Osteoblast (primary cell): ENCODE data around the gene SLC16A5. TPM values are rescaled to one million over a fixed set of nuclear protein-coding genes. Genes with fewer than 3 reads are reported as not detected.

ENCODE experiments used
- DNase-seq: peaks from one replicate; pipeline ENCODE4 v3.0.0; 2011; ENCODE audit warnings: low spot score, mixed read lengths; ENCODE audit not compliant: insufficient read length; ENCODE audit errors: missing footprints
- H2AFZ ChIP-seq: 2 replicates; pipeline ENCODE4 v1.6.0; 2011; ENCODE audit warnings: mild to moderate bottlenecking, low read length
- H3K27ac ChIP-seq: 2 replicates; pipeline ENCODE4 v1.5.1; 2011; ENCODE audit warnings: mild to moderate bottlenecking, low read depth, low read length, moderate library complexity
- H3K27me3 ChIP-seq: 2 replicates; pipeline ENCODE4 v1.6.0; 2012; ENCODE audit warnings: mild to moderate bottlenecking, control low read depth, inconsistent platforms, low read length, moderate library complexity; ENCODE audit not compliant: insufficient read depth
- H3K36me3 ChIP-seq: 2 replicates; pipeline ENCODE4 v1.5.1; 2011; ENCODE audit warnings: mild to moderate bottlenecking, low read length, control low read depth, moderate library complexity; ENCODE audit not compliant: insufficient read depth
- H3K4me1 ChIP-seq: 2 replicates; pipeline ENCODE4 v1.5.1; 2011; ENCODE audit warnings: mild to moderate bottlenecking, low read length, control low read depth, moderate library complexity; ENCODE audit not compliant: insufficient read depth
- H3K4me2 ChIP-seq: 2 replicates; pipeline ENCODE4 v1.6.0; 2011; ENCODE audit warnings: mild to moderate bottlenecking, low read length; ENCODE audit not compliant: insufficient read depth
- H3K4me3 ChIP-seq: fragments of 200-600 bp; sonication (generic); 3 replicates; pipeline ENCODE4 v1.5.1; 2012; ENCODE audit warnings: mild to moderate bottlenecking, low read length, inconsistent platforms; ENCODE audit not compliant: insufficient read depth
- H3K79me2 ChIP-seq: 2 replicates; pipeline ENCODE4 v1.6.0; 2012; ENCODE audit warnings: mild to moderate bottlenecking, low read length, control low read depth, inconsistent platforms; ENCODE audit not compliant: insufficient read depth
- H3K9me3 ChIP-seq: 2 replicates; pipeline ENCODE4 v1.5.1; 2011; ENCODE audit warnings: low read depth, low read length, control low read depth
- H4K20me1 ChIP-seq: 2 replicates; pipeline ENCODE4 v1.6.0; 2012; ENCODE audit warnings: mild to moderate bottlenecking, low read length, control low read depth; ENCODE audit not compliant: insufficient read depth
- small RNA-seq: library from RNA; depleted of rRNA; stranded (forward); fragments of <200 nt; gene quantifications from one replicate; pipeline ENCODE3, GENCODE V24; 2012
- total RNA-seq: library from RNA; depleted of rRNA; stranded (reverse); fragments of >200 nt; gene quantifications from 2 replicates; pipeline ENCODE4 v1.2.3, GENCODE V29; 2012
- TF ChIP-seq, protein P1 (sequence below): IDR thresholded peaks from 2 replicates; pipeline ENCODE4 v1.5.1; 2011; ENCODE audit warnings: mild to moderate bottlenecking, low read depth, low read length, moderate library complexity; ENCODE audit errors: extremely low read depth

SLC16A5 gene
- total RNA-seq, 1 donor: 16.3 TPM

DNA sequence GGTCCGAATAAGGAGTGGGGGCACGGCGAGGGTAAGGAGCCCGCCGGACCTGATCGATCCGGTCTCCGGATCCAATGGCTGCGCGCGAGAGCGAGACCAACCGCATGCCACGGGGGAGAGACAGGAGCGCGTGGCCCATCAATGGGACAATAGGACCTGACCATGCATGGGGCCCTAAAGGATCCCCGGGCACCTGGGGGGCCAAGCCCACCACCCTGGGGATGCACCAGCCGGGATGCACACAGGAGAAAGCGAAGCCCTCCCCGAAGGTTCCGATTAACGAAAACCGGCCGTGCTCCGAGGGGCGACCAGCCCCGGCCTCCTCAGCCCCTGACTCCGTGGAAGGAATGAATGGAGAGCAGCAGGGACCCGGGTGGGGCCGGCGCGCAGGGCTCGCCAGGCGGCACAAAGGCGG lies 66.0 kb downstream of the SLC16A5 start:
- peak overlapping the region; percentile 62 for H2AFZ ChIP-seq
- H3K79me2 ChIP-seq: peaks cover 53% of the 10 kb centered on the region
- TF ChIP-seq, protein P1, sequence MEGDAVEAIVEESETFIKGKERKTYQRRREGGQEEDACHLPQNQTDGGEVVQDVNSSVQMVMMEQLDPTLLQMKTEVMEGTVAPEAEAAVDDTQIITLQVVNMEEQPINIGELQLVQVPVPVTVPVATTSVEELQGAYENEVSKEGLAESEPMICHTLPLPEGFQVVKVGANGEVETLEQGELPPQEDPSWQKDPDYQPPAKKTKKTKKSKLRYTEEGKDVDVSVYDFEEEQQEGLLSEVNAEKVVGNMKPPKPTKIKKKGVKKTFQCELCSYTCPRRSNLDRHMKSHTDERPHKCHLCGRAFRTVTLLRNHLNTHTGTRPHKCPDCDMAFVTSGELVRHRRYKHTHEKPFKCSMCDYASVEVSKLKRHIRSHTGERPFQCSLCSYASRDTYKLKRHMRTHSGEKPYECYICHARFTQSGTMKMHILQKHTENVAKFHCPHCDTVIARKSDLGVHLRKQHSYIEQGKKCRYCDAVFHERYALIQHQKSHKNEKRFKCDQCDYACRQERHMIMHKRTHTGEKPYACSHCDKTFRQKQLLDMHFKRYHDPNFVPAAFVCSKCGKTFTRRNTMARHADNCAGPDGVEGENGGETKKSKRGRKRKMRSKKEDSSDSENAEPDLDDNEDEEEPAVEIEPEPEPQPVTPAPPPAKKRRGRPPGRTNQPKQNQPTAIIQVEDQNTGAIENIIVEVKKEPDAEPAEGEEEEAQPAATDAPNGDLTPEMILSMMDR: no peak

DNA sequence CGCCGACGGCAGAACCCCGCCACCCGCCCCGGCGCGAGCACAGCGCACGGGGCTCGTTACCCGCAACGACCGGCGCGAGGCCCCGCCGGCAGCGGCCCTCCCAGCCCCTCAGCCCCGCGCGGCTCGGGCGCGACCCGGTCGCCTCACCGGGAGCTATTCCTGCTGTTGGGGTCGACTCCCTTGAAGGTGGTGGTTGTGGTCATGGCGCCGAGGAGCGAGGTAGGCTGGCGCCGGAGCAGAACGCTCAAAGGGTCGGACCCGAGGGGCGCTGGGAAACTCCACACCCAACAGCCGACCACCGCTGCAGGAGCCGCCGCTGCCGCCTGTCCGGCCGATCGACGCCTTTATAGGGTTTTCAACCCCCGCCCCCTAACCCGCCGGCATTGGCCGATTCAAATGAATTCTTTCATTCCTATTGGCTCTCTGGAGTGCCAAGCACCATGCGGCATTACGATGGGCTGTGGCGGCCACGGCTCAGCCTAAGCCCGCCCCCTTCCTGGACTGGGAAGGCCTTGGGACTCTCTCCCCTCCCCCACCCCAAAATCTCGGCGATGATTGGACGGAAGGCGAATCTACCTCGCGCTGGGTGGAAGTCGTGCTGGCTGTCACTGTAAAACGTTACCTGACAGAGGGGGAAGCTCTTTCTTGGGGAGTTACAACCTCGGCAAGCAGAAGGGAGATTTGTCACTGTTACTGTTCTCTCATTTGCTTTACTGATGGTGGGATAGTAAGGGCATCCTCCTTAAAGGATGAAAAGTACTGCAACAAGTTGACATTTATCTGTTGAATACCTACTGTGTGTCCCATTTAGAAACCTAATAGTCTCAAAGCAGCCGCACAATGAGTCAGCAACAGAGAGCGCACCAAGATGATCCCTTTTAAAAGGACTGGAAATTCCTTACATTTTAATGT lies 66.7 kb downstream of the SLC16A5 start, which contains the start of gene JPT1:
JPT1 (minus strand) TSS at position 318 of the 912 bp plus-strand sequence; CDS start at position 203, 115 bp downstream.
- peak within 1 kb of the TSS; percentile 77 for H2AFZ ChIP-seq
- no peaks in the 10 kb centered on the region for H3K36me3 ChIP-seq
- no peaks in the 10 kb centered on the region for H3K27me3 ChIP-seq
- H3K4me1 ChIP-seq: peaks cover 21% of the 10 kb centered on the region
- H3K79me2 ChIP-seq: peaks cover 48% of the 10 kb centered on the region
- H3K9me3 ChIP-seq: no peaks in the 10 kb centered on the region
- DNase-seq: peak; percentile 100
- H4K20me1 ChIP-seq: peaks cover 17% of the 10 kb centered on the region
- H3K4me3 ChIP-seq: peak within 1 kb of the TSS; percentile 96
- H3K27ac ChIP-seq: peak within 1 kb of the TSS; percentile 76
- TF ChIP-seq, protein P1: no peak
- H3K4me2 ChIP-seq: peak within 1 kb of the TSS; percentile 100

More for the DNA sequence above, 66.0 kb downstream of the SLC16A5 start:
- Histone ChIP-seq H3K4me1 (peaks cover 15% of the 10 kb centered on the region), H3K4me2 (peak overlapping the region; percentile 100), H3K9me3 (no peaks in the 10 kb centered on the region), H3K27me3 (no peaks in the 10 kb centered on the region), H3K27ac (peak overlapping the region; percentile 76), H3K4me3 (peak overlapping the region; percentile 96), H3K36me3 (peaks cover 3% of the 10 kb centered on the region), H4K20me1 (peaks cover 17% of the 10 kb centered on the region)
- peak; percentile 88 for DNase-seq

DNA sequence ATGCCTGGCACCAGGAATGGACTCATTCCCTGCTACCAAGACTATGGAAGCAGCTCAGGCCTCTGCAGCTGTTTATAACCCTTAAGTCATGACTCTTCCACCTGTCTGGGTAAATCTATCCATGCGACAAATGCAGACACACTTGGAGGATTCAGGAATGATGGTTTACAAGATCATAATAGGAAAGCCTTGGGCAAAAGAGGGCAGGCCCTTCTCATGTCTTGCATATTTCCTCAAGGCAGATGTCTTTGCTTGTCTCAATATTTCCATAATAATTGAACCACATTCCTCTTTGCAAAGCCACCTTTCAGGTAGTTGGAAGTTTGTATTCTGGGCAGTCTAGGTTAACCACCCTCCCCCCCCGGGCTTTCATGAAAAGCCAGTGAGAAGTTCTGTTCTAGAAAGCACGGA lies 67.4 kb downstream of the SLC16A5 start:
- H3K4me3 ChIP-seq: no peak overlapping the region
- TF ChIP-seq, protein P1: no peak
- no peaks in the 10 kb centered on the region for H3K9me3 ChIP-seq
- H3K36me3 ChIP-seq: no peaks in the 10 kb centered on the region
- H3K79me2 ChIP-seq: peaks cover 41% of the 10 kb centered on the region
- H2AFZ ChIP-seq: no peak overlapping the region
- H3K27me3 ChIP-seq: no peaks in the 10 kb centered on the region
- H3K4me2 ChIP-seq: peak overlapping the region; percentile 100
- DNase-seq: peak; percentile 60
- H3K27ac ChIP-seq: no peak overlapping the region
- peaks cover 24% of the 10 kb centered on the region for H3K4me1 ChIP-seq
- H4K20me1 ChIP-seq: peaks cover 13% of the 10 kb centered on the region

Small RNA genes lying within 50 kb of the gene (small RNA-seq; reads per million reads assigned to genes)
- gene AC111186.1 (not detected), gene RF00019 (not detected), gene RN7SL573P (not detected)

Other genes with a start within 250 kb of the SLC16A5 start
- gene GRIN2C, start 228.1 kb upstream of the SLC16A5 start, total RNA-seq: 0.29 and 0.72 TPM in 2 replicates
- gene FDXR, start 215.0 kb upstream of the SLC16A5 start, total RNA-seq: 23.5 and 25.9 TPM in 2 replicates
- not detected in 2 replicates for gene FADS6, start 194.3 kb upstream of the SLC16A5 start, total RNA-seq
- not detected in 2 replicates for gene USH1G, start 164.7 kb upstream of the SLC16A5 start, total RNA-seq
- gene OTOP2, start 163.7 kb upstream of the SLC16A5 start, total RNA-seq: not detected in 2 replicates
- not detected in 2 replicates for gene OTOP3, start 152.1 kb upstream of the SLC16A5 start, total RNA-seq
- gene HID1, start 115.2 kb upstream of the SLC16A5 start, total RNA-seq: 0.36 TPM in 1 of 2 replicates, not detected in the other
- 15.9 and 16.6 TPM in 2 replicates for gene CDR2L, start 100.3 kb upstream of the SLC16A5 start, total RNA-seq
- gene MRPL58, start 75.3 kb upstream of the SLC16A5 start, total RNA-seq: 21.2 and 23.5 TPM in 2 replicates
- 240 and 278 TPM in 2 replicates for gene ATP5PD, start 41.0 kb upstream of the SLC16A5 start, total RNA-seq
- 19.7 and 20.3 TPM in 2 replicates for gene KCTD2, start 40.7 kb upstream of the SLC16A5 start, total RNA-seq
- gene ARMC7, start 22.0 kb downstream of the SLC16A5 start, total RNA-seq: 3.2 and 3.3 TPM in 2 replicates
- 48.1 and 53.9 TPM in 2 replicates for gene NT5C, start 43.8 kb downstream of the SLC16A5 start, total RNA-seq
- 55.7 and 60.8 TPM in 2 replicates for gene JPT1, start 66.6 kb downstream of the SLC16A5 start, total RNA-seq
- gene SUMO2, start 95.0 kb downstream of the SLC16A5 start, total RNA-seq: 92.6 and 96.4 TPM in 2 replicates
- gene NUP85, start 117.7 kb downstream of the SLC16A5 start, total RNA-seq: 26.4 and 26.5 TPM in 2 replicates
- 9.0 and 12.1 TPM in 2 replicates for gene GGA3, start 173.7 kb downstream of the SLC16A5 start, total RNA-seq
- gene MRPS7, start 173.9 kb downstream of the SLC16A5 start, total RNA-seq: 43.6 and 45.6 TPM in 2 replicates
- gene MIF4GD, start 183.3 kb downstream of the SLC16A5 start, total RNA-seq: 8.7 and 9.4 TPM in 2 replicates
- 4.7 and 7.1 TPM in 2 replicates for gene SLC25A19, start 201.5 kb downstream of the SLC16A5 start, total RNA-seq